Peyer's patch (tissue), 4 donors: ENCODE measurements around the gene HS6ST3. TPM values are rescaled to one million over a fixed set of nuclear protein-coding genes. Genes with fewer than 3 reads are reported as not detected.

Source experiments
- DNase-seq, 3 donors: peaks; one replicate each; pipeline ENCODE4 v3.0.0-alpha.2; 2017 to 2019
- H3K27ac ChIP-seq, 4 donors: fragments of 200-600 bp; sonication (generic); one replicate each; pipeline ENCODE4 v1.5.1; 2016 to 2019
- H3K27me3 ChIP-seq, 2 donors: fragments of 200-600 bp; sonication (generic); one replicate each; pipeline ENCODE4 v1.5.1; 2019
- H3K36me3 ChIP-seq, 3 donors: fragments of 200-600 bp; sonication (generic); one replicate each; pipeline ENCODE4 v1.5.1; 2016 to 2019
- H3K4me1 ChIP-seq, 4 donors: fragments of 200-600 bp; sonication (generic); one replicate each; pipeline ENCODE4 v1.5.1; 2016 to 2019
- H3K4me3 ChIP-seq, 4 donors: fragments of 200-600 bp; sonication (generic); 1 replicate in 3 of 4; 2 replicates in 1 of 4; pipeline ENCODE4 v1.5.1; 2016 to 2019; ENCODE audit warnings: mild to moderate bottlenecking in 1 of 4
- H3K9me3 ChIP-seq, 4 donors: fragments of 200-600 bp; sonication (generic); one replicate each; pipeline ENCODE4 v1.5.1; 2016 to 2019; ENCODE audit warnings: mild to moderate bottlenecking in 1 of 4
- POLR2A ChIP-seq, 2 donors: fragments of 450-650 bp; IDR thresholded peaks; one replicate each; pipeline ENCODE4 v1.5.1; 2017; ENCODE audit warnings: antibody characterized with exemption in 2 of 2, mild to moderate bottlenecking in 2 of 2, moderate library complexity in 2 of 2
- total RNA-seq, 4 donors: library from RNA; depleted of rRNA; stranded (reverse); fragments of >200 nt; gene quantifications; one replicate each; pipeline ENCODE4 v1.1.0, GENCODE V29; 2016
- TF ChIP-seq, protein P1 (sequence below), 6 experiments: fragments of 450-650 bp in 4 of 6; fragments of 200-600 bp in 2 of 6; sonication (generic) in 1 of 6; IDR thresholded peaks; one replicate each; pipeline ENCODE4 v1.5.1; 2017 to 2019; ENCODE audit warnings: antibody characterized with exemption in 6 of 6, mild to moderate bottlenecking in 3 of 6, moderate library complexity in 1 of 6

HS6ST3 gene
- total RNA-seq, 4 donors from 2014 or later, result 0.09 TPM; not detected in 3

GRCh38 chr13:96052656-96053002 is 37.3 kb upstream of the HS6ST3 start:
- no peak for DNase-seq

DNA sequence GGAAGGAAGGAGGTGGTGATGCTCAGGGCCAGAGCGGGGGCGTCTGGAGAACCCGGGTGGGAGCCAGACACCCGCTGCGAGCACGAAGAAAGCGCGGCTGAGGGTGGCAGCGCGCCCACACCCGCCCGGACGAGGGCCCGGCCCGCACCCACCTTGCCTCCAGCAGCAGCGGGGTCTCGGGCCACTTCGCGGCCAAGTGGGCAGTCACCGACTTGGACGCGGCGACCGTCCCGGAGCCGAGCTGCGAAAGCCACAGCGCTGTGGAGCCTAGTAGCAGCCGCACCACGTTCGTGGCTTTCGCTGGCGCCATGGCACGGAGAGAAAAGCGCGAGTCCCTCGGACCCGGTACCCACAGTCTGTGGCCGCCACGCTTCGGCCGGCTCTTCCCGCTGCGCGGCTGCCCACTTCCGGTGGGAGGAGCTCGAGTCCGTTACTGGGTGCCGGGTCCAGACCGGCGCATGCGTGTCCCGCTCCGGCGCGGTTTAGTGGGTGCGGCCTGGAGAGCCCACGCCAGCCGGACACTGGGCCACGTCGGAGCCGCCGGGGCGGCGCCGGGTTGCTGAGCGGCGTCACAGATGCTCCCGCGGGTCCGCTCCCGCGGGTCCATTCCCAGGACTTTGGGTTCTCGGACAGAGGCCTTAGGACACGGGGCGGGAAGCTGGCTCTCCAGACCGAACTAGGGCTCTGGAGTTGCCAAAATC is 36.8 kb upstream of the HS6ST3 start, which contains the start of gene UGGT2:
UGGT2 (minus strand) TSS at position 399 of the 701 bp plus-strand sequence; CDS start at position 310, 89 bp downstream.
- peak; percentile 64 to 95 (median 94) for DNase-seq
- no peaks in the 10 kb centered on the region for H3K27me3 ChIP-seq
- H3K9me3 ChIP-seq, result no peaks in the 10 kb centered on the region
- no peaks in the 10 kb centered on the region for H3K36me3 ChIP-seq
- TF ChIP-seq POLR2A (IDR thresholded peaks at IDR 0.05), result peak; percentile 58 to 59
- TF ChIP-seq, protein P1, sequence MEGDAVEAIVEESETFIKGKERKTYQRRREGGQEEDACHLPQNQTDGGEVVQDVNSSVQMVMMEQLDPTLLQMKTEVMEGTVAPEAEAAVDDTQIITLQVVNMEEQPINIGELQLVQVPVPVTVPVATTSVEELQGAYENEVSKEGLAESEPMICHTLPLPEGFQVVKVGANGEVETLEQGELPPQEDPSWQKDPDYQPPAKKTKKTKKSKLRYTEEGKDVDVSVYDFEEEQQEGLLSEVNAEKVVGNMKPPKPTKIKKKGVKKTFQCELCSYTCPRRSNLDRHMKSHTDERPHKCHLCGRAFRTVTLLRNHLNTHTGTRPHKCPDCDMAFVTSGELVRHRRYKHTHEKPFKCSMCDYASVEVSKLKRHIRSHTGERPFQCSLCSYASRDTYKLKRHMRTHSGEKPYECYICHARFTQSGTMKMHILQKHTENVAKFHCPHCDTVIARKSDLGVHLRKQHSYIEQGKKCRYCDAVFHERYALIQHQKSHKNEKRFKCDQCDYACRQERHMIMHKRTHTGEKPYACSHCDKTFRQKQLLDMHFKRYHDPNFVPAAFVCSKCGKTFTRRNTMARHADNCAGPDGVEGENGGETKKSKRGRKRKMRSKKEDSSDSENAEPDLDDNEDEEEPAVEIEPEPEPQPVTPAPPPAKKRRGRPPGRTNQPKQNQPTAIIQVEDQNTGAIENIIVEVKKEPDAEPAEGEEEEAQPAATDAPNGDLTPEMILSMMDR (IDR thresholded peaks at IDR 0.05), result no peak
- H3K27ac ChIP-seq, result peak within 1 kb of the TSS; percentile 61 to 80 (median 68)
- H3K4me3 ChIP-seq, result peak within 1 kb of the TSS; percentile 47 to 88 (median 72)
- no peaks in the 10 kb centered on the region for H3K4me1 ChIP-seq

More at GRCh38 chr13:96052656-96053002, 37.3 kb upstream of the HS6ST3 start:
- Histone ChIP-seq H3K4me1 (no peaks in the 10 kb centered on the region), H3K4me3 (peak overlapping the region; percentile 47 to 88 (median 72)), H3K36me3 (no peaks in the 10 kb centered on the region), H3K27me3 (no peaks in the 10 kb centered on the region), H3K9me3 (no peaks in the 10 kb centered on the region), H3K27ac (peak overlapping the region; percentile 61 to 80 (median 68))
- TF ChIP-seq, protein P1 (IDR thresholded peaks at IDR 0.05), result no peak
- TF ChIP-seq POLR2A (IDR thresholded peaks at IDR 0.05), result no peak

DNA sequence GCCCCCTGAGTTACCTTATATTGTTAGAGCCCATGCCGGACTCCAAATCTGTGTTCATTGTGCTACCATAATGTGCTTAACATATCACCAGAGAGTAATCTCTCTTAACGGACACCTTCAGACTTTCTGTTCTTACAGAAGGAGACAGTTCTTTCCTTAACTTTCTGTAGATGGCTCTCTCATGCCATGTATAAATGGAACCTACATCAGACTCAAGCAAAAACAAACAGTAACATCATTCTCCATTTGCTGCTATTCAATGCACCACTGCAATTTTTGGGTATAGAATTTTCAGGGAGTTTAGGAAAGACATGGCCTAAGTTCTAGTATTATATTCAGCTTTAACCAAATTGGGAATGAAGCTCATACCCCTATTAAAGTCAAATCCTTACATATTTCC is 24.1 kb upstream of the HS6ST3 start:
- H3K27ac ChIP-seq, result no peak overlapping the region
- H3K4me1 ChIP-seq, result no peaks in the 10 kb centered on the region
- no peak overlapping the region for H3K4me3 ChIP-seq
- no peaks in the 10 kb centered on the region for H3K36me3 ChIP-seq
- no peaks in the 10 kb centered on the region for H3K27me3 ChIP-seq
- no peak for DNase-seq
- TF ChIP-seq, protein P1 (IDR thresholded peaks at IDR 0.05), result no peak
- TF ChIP-seq POLR2A (IDR thresholded peaks at IDR 0.05), result no peak
- H3K9me3 ChIP-seq, result no peaks in the 10 kb centered on the region

- Histone ChIP-seq H3K27me3 (no peaks in the 10 kb centered on the region), H3K4me3 (no peak overlapping the region), H3K36me3 (no peaks in the 10 kb centered on the region), H3K9me3 (no peaks in the 10 kb centered on the region), H3K27ac (no peak overlapping the region), H3K4me1 (no peaks in the 10 kb centered on the region)
- TF ChIP-seq POLR2A (IDR thresholded peaks at IDR 0.05), result no peak
- TF ChIP-seq, protein P1 (IDR thresholded peaks at IDR 0.05), result no peak
- no peak for DNase-seq
Observed at GRCh38 chr13:96068729-96069128, 21.2 kb upstream of the HS6ST3 start.

DNA sequence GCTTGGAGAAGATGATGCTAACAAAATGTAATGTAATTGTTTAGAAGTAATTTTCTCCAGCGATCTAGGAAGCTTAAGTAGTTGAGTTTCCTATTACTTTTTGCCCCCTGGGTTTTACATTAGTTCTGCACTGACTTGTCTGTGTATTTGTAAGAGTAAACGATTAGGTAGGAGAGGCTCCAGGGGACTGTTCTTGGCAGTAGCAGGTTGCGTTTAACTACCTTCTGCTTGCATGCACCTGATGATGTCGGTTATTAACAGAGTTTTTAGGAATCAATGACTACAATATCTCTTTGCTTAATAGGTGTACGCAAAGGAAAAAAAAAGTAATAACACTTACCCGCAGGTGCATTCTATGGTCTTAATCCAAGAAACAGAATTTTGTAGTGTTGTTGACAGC is 18.4 kb upstream of the HS6ST3 start:
- Histone ChIP-seq H3K4me1 (no peaks in the 10 kb centered on the region), H3K27me3 (no peaks in the 10 kb centered on the region), H3K27ac (no peak overlapping the region), H3K9me3 (no peaks in the 10 kb centered on the region), H3K4me3 (no peak overlapping the region), H3K36me3 (no peaks in the 10 kb centered on the region)
- DNase-seq, result no peak
- TF ChIP-seq, protein P1 (IDR thresholded peaks at IDR 0.05), result no peak
- no peak for TF ChIP-seq POLR2A (IDR thresholded peaks at IDR 0.05)
